Memory B cell (primary cell): Measurements from ENCODE around the gene CUL1.

Experiments used
- ATAC-seq: fragments of 150-1000 bp; cut with Tn5 transposase; 2 replicates; pipeline ENCODE4 v1.10.0; 2021; ENCODE audit warnings: low read depth, mild to moderate bottlenecking, moderate library complexity
- DNase-seq, 2 donors: peaks; one replicate each; pipeline ENCODE4 v3.0.0; 2022; ENCODE audit warnings: low spot score in 2 of 2
- H3K27ac Mint-ChIP-seq: one replicate; pipeline ENCODE4 v1.8.0; 2022; ENCODE audit warnings: mild to moderate bottlenecking, moderate library complexity, mixed read lengths
- H3K27me3 Mint-ChIP-seq: one replicate; pipeline ENCODE4 v1.8.0; 2022; ENCODE audit warnings: mixed read lengths
- H3K36me3 Mint-ChIP-seq: one replicate; pipeline ENCODE4 v1.8.0; 2022; ENCODE audit warnings: mild to moderate bottlenecking, mixed read lengths
- H3K4me1 Mint-ChIP-seq: one replicate; pipeline ENCODE4 v1.8.0; 2022; ENCODE audit warnings: mixed read lengths
- H3K4me3 Mint-ChIP-seq: one replicate; pipeline ENCODE4 v1.8.0; 2022; ENCODE audit warnings: mild to moderate bottlenecking, moderate library complexity, mixed read lengths
- H3K9me3 Mint-ChIP-seq: one replicate; pipeline ENCODE4 v1.8.0; 2022; ENCODE audit warnings: mixed read lengths

CUL1 gene

DNA sequence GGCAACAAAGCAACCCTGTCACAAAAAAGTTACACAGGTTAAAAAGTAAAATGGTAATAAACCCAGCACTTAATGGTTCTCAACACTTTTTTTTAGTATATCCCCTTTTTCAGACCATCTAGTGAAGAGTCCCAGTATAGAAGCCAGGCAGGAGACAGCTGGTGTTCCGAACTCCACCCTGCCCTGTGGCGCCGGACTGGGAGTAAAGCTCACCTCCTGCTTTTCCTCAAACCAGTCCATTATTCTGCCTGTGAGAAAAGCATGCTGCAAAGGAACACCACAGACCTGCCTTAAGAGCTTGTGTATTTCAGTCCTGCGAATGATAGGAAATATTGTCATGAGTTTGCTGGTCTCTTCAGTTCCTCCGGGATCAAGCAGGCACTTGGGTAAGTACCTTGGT lies 104.4 kb downstream of the CUL1 start:
- no peaks in the 10 kb centered on the region for H3K4me1 Mint-ChIP-seq
- ATAC-seq (no peak), DNase-seq (no peak)
- H3K4me3 Mint-ChIP-seq = no peak overlapping the region
- H3K36me3 Mint-ChIP-seq = peaks cover 30% of the 10 kb centered on the region
- no peak overlapping the region for H3K27ac Mint-ChIP-seq
- H3K9me3 Mint-ChIP-seq = no peaks in the 10 kb centered on the region
- no peaks in the 10 kb centered on the region for H3K27me3 Mint-ChIP-seq

DNA sequence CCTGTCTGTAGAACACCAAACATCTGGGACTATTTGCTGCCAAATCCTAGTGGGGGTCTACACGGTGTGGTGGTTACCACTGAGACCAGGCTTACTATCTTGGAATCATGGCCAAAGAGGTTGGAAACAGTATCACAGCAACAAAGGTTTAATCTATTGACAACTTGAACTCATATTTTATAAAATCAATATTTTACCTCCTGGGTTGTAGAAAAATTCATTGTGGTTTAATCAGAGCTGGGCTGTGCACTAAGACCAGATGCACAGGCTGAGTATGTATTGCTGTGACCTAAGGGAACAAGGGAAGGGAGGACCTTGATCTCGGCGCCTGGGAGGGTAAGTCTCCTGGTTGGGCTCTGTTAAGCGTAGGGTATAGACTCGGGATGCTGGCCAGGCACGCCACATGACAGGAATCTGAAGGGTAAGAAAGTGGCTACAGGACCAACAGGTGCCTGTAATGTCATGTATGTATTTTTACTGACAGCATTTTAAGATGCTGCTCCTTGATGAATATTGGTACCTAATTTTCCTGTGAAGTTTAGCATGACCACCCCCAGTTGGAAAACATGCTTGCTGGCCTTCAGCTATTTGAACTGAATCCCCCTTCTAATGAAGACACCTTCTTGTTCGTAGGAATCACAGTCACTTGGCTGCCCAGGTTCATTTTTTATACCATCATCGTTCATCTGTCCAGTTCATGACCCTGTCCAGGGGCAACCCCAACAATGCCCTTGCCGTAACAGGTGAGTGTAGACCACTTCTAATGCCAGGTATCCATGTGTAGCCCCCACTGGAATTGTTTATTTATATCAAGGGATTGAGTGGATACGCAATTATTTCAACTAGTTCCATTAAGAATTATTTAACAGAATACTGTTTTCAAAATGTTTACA lies 105.9 kb downstream of the CUL1 start:
- Mint-ChIP-seq H3K9me3 (no peaks in the 10 kb centered on the region), H3K4me1 (no peaks in the 10 kb centered on the region), H3K36me3 (peaks cover 16% of the 10 kb centered on the region), H3K27ac (no peak overlapping the region), H3K4me3 (no peak overlapping the region), H3K27me3 (no peaks in the 10 kb centered on the region)
- DNase-seq = no peak
- no peak for ATAC-seq

DNA sequence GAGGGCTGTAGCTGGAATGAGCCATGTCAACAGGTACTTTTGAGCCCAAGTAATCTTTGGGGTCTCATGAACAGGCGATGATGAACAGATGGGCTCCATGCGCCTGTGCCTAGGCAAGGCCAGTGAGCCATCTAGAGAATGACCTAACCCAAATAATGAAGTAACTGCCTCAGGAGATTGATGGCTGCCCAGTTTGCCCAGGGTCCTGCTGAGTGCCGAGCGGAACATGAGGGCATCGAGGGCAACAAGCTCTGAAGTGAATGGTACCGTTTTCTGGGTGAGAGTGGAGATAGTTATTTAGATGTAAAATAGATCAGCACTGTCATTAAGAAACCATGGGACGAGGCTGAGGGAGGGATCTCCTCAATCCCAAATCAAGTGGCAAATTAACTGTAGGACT lies 107.5 kb downstream of the CUL1 start:
- DNase-seq (no peak), ATAC-seq (no peak)
- Mint-ChIP-seq H3K27ac (no peak overlapping the region), H3K4me3 (no peak overlapping the region), H3K27me3 (no peaks in the 10 kb centered on the region), H3K4me1 (no peaks in the 10 kb centered on the region), H3K36me3 (peaks cover 7% of the 10 kb centered on the region), H3K9me3 (no peaks in the 10 kb centered on the region)

DNA sequence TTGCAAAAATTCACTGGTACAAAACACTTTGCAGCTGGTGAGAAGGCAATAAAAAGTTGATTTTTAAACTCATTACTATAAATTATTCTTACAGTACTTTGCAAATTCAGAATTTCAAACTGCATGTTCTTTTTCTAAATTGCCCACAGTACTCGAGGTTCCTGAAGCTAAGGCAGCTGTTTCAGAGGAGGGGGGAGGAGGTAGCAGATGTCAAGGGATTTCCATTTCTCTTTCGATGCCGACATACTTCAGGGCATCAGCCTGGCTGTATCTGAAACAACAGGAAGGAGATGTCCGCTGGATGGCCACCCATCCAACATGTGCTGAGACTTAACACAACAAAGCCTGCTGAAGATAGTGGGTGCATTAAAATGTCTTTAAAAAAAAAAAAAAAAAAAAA lies 108.7 kb downstream of the CUL1 start:
- DNase-seq (no peak), ATAC-seq (no peak)
- H3K9me3 Mint-ChIP-seq = no peaks in the 10 kb centered on the region
- no peaks in the 10 kb centered on the region for H3K27me3 Mint-ChIP-seq
- H3K4me1 Mint-ChIP-seq = no peaks in the 10 kb centered on the region
- H3K36me3 Mint-ChIP-seq = peaks cover 4% of the 10 kb centered on the region
- no peak overlapping the region for H3K27ac Mint-ChIP-seq
- no peak overlapping the region for H3K4me3 Mint-ChIP-seq

DNA sequence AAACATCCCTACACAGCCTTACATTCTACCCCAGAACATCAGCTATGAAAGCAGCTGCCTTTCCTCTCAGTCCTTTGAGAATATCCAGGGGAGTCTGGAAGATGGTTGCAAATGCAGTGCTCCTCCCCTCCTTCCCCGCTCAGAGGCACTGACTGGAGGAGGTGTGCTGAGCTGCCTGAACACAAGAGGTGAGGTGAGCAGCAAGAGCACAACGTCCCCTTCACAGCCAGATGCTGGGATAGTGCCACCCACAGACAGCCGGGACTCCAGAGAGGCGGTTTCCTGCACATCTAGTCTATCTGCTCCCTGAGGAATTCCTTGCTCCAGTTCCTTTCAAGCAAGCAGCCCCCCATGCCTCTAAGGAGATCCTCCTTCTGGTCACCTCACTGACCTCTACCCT lies 111.2 kb downstream of the CUL1 start:
- Mint-ChIP-seq H3K27me3 (no peaks in the 10 kb centered on the region), H3K4me1 (peaks cover 2% of the 10 kb centered on the region), H3K4me3 (no peak overlapping the region), H3K27ac (no peak overlapping the region), H3K36me3 (peaks cover 4% of the 10 kb centered on the region), H3K9me3 (no peaks in the 10 kb centered on the region)
- ATAC-seq = no peak
- no peak for DNase-seq

DNA sequence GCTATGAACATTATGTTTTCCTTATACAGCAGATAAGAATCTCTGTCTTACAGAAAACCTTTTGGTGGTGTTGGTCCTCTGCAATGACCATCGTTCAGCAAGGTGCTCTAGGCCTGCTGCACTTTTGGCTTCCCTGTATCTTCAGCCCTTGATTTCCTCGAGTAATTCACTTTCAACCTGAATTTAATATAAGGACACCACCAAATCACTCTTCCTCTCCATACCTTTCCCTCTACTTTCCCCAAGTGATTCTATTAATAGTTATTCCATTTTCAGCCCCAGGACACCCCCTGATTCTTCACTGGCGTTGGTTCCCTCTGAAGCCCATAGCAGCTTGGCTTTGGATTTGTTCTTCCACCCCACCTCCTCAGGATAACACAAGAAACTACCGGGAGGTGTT lies 113.2 kb downstream of the CUL1 start:
- H3K4me1 Mint-ChIP-seq = peaks cover 5% of the 10 kb centered on the region

DNA sequence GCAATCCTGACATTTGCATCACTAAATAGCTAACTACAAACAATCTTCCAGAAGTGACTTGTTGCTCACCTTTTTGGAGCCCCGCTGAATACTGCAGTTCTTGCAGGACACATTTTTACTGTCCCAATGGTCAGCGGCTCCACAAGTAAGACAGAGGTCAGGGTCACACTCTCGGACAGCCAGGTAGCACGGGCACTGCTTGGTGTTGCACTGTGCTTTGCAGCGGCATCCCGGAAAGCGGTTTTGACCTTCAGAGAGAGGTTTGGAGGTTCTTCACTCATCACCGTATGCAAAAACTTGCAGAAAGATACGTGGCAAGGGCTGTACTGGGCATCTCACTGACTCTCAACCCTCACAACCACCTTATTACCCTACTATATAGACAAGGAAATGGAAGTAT lies 115.2 kb downstream of the CUL1 start:
- Mint-ChIP-seq H3K9me3 (no peaks in the 10 kb centered on the region), H3K27me3 (no peaks in the 10 kb centered on the region), H3K27ac (no peak overlapping the region), H3K4me3 (no peak overlapping the region), H3K4me1 (peaks cover 5% of the 10 kb centered on the region), H3K36me3 (peaks cover 2% of the 10 kb centered on the region)
- no peak for ATAC-seq
- no peak for DNase-seq

More for the DNA sequence above, 113.2 kb downstream of the CUL1 start:
- H3K4me3 Mint-ChIP-seq = no peak overlapping the region
- H3K36me3 Mint-ChIP-seq = peaks cover 4% of the 10 kb centered on the region
- H3K9me3 Mint-ChIP-seq = no peaks in the 10 kb centered on the region
- no peak for DNase-seq
- H3K27ac Mint-ChIP-seq = no peak overlapping the region
- no peak for ATAC-seq
- H3K27me3 Mint-ChIP-seq = no peaks in the 10 kb centered on the region

DNA sequence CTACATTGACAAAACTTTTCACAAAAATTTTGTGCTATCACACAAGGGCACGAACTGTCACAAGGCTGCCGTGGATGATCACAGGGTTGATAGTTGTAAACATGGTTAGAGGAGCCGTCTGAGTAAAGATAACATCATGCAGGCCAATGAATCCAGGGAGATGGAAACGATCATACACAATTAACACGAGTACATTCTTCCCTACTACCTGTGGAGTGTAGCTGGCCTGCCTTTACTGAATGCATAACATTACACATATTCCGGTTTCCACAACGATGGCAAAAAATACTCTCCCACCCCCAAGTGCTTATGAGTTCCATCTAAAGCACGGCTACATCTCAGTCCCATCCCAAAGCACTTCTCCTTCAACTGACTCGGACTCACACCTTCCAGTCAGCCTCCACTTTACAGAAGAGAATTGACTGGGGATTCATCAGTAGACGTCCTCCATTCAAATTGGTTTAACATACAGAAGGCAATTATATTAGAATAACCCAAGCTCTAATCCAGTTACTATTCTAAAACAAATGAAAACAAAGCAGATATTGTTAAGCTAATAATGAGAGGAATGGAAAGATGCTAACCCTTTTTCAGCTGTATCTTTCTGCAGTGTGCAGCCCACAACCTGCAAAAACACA lies 116.3 kb downstream of the CUL1 start:
- peaks cover 2% of the 10 kb centered on the region for H3K36me3 Mint-ChIP-seq

DNA sequence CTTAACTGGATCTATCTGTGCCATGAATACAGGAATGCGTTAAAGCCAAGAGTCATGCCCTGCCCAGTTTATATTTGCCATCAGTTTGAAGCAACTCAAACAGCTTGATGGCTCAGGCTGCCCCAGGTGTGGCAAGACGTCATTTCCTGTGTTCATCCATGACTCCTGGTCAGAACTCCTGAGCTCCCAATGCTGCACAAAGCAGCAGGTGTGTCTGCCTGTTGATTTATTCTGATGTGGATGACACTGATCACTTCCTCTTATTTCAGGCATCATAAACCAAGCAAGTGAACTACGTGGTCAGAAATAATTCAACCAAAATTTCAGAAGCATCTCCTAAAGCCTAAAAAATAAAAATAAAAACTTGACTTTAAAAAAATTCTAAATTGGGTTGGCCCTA lies 116.9 kb downstream of the CUL1 start:
- peak; percentile 62 for ATAC-seq
- no peak for DNase-seq
- Mint-ChIP-seq H3K9me3 (no peaks in the 10 kb centered on the region), H3K36me3 (no peaks in the 10 kb centered on the region), H3K27me3 (no peaks in the 10 kb centered on the region), H3K27ac (no peak overlapping the region), H3K4me3 (no peak overlapping the region), H3K4me1 (peaks cover 5% of the 10 kb centered on the region)

More for the DNA sequence above, 116.3 kb downstream of the CUL1 start:
- Mint-ChIP-seq H3K9me3 (no peaks in the 10 kb centered on the region), H3K4me3 (no peak overlapping the region), H3K4me1 (peaks cover 5% of the 10 kb centered on the region), H3K27me3 (no peaks in the 10 kb centered on the region), H3K27ac (no peak overlapping the region)
- ATAC-seq (no peak), DNase-seq (no peak)

DNA sequence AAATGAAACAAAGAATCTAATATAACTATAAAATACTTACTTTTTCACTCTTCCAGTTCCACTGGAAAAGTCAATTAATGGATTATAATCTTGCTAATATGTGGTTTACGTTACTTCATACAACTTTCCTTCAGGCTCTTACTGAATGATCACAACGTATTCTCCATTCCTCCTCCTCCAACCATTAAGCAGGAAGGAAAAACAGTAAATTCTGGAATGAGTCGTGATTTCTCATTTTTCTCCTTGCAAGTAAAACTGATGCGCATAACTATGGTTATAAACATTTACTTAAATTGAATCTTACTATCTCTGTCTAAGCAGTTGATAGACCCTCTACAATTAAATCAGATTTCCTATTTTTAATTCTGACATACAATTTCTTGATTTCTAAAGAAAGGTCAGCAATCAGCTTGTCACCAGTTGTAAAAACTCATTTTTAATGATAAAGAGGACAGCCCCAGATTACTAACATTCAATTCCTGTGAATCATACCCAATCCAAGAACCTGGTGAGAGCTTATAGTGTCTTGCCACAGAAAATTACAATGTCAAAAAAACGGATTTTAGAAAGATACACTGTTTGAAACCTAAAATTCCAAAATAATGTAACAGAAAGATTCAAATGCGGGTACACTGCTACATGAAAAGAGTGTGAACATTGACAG lies 121.1 kb downstream of the CUL1 start:
- H3K4me1 Mint-ChIP-seq = peaks cover 3% of the 10 kb centered on the region
- ATAC-seq = no peak

DNA sequence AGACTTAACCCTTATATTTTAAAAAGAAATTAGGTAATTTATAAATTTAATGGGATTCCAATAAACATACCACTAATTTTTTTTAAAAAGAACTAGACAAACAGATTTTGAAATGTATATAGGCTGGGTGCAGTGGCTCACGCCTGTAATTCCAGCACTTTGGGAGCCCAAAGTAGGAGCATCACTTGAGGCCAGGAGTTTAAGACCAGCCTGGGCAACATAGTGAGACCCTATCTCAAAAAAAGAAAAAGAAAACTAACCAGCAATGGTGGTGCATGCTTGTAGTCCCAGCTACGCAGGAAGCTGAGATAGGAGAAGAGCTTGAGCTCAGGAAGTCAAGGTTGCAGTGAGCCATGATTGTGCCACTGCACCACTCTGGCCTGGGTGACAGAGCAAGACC lies 122.7 kb downstream of the CUL1 start:
- H3K27ac Mint-ChIP-seq = no peak overlapping the region
- no peak overlapping the region for H3K4me3 Mint-ChIP-seq
- no peaks in the 10 kb centered on the region for H3K36me3 Mint-ChIP-seq
- ATAC-seq (no peak), DNase-seq (no peak)
- H3K9me3 Mint-ChIP-seq = no peaks in the 10 kb centered on the region
- H3K4me1 Mint-ChIP-seq = no peaks in the 10 kb centered on the region
- no peaks in the 10 kb centered on the region for H3K27me3 Mint-ChIP-seq

More for the DNA sequence above, 121.1 kb downstream of the CUL1 start:
- H3K27ac Mint-ChIP-seq = no peak overlapping the region
- H3K4me3 Mint-ChIP-seq = no peak overlapping the region
- DNase-seq = no peak
- H3K36me3 Mint-ChIP-seq = no peaks in the 10 kb centered on the region
- H3K9me3 Mint-ChIP-seq = no peaks in the 10 kb centered on the region
- no peaks in the 10 kb centered on the region for H3K27me3 Mint-ChIP-seq

DNA sequence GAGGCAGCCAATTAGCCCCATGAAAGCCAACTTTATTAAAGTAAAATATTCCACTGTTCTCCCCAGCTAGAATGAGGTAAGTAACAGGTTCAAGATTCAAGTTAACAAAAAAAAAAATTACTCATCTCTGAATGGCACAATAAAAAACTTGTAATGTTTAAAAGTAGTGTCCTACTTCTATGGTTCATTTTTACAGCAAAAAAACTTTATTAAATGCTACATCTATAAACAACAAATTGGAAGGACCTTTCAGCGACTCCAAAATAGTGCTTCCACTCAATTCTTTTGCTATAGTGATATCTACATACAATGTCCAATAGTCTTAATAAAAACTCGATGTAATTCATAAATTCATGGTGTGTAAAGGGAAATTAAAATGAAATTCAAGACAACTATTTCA lies 126.2 kb downstream of the CUL1 start:
- Mint-ChIP-seq H3K9me3 (no peaks in the 10 kb centered on the region), H3K36me3 (no peaks in the 10 kb centered on the region), H3K4me1 (no peaks in the 10 kb centered on the region), H3K4me3 (no peak overlapping the region), H3K27ac (no peak overlapping the region), H3K27me3 (no peaks in the 10 kb centered on the region)
- DNase-seq (no peak), ATAC-seq (no peak)

DNA sequence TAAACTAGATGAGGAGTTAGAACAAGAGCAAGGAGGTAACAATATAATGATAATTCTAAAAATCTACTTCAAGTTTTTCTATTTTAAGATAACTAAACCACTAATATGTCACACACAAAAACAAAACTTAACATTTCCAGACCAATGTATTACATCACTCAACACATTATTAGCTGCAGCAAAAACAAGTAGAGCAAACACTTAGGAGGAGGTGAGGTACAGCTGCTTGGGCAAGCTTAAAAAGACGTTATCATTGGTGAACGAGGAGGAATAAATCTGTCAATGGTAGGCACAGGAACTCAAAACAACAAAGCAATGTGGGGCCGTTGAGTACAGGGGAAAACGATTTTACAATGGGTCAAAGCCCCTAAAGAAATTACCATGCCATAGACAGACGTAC lies 126.6 kb downstream of the CUL1 start:
- Mint-ChIP-seq H3K4me3 (no peak overlapping the region), H3K9me3 (no peaks in the 10 kb centered on the region), H3K36me3 (no peaks in the 10 kb centered on the region), H3K27ac (no peak overlapping the region), H3K4me1 (no peaks in the 10 kb centered on the region), H3K27me3 (no peaks in the 10 kb centered on the region)
- no peak for DNase-seq
- no peak for ATAC-seq

DNA sequence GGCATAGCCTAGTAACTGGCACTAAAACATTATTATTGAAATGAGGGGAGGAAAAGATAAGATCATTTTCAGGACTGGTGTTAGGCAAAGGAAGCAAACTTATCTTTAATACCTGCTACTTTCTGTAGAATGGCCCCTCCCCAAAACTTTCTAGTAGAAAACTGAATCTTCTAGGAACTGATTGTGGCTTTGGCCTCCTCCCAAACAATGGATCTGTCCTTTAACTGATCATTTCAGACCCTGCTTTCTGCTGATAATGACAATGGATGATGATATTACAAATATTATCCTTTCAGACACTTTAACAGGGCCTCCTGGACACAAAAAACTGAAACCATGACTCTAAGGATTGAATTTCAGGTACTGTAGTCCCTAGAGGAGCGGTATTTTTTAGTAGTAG lies 130.3 kb downstream of the CUL1 start:
- H3K9me3 Mint-ChIP-seq = no peaks in the 10 kb centered on the region
- DNase-seq = no peak
- no peak overlapping the region for H3K4me3 Mint-ChIP-seq
- no peak overlapping the region for H3K27ac Mint-ChIP-seq
- H3K4me1 Mint-ChIP-seq = no peaks in the 10 kb centered on the region
- peaks cover 2% of the 10 kb centered on the region for H3K36me3 Mint-ChIP-seq
- ATAC-seq = no peak
- H3K27me3 Mint-ChIP-seq = no peaks in the 10 kb centered on the region
